Measurements from ENCODE around the gene KLHL10.

The KLHL10 gene

DNA sequence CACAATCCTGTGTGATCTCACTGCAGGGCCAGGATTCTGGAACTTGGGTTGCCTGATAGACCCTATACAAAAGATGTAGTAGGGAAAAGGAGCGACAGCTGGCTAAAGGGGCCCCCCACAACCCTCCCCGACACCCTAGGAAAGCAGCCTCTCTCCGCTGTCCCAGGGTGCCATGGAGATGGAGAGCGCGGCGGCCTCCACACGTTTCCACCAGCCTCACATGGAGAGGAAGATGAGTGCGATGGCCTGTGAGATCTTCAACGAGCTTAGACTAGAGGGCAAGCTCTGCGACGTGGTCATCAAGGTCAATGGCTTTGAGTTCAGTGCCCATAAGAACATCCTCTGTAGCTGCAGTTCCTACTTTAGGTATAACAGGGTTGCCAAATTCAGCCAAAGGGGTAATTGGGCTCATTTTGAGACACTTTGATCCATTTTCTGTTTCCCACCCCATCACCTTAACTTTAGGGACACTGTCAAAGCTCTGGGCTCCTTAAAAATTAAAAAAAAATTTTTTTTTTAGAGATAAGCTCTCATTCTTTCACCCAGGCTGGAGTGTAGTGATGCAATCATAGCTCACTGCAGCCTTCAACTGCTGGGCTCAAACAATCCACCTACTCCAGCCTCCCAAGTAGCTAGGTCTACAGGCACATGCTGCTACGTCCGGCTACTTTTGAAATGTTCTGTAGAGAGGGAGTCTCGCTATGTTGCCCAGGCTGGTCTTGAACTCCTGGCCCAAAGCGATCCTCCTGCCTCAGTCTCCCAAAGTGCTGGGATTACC is at the start of gene KLHL10:
KLHL10 (plus strand) TSS at position 65 of the 778 bp plus-strand sequence; CDS start at position 173, 108 bp downstream.
- in situ Hi-C loops (cut with HindIII; ENCODE audit: low sequenced_read_pairs) = no loop called here

DNA sequence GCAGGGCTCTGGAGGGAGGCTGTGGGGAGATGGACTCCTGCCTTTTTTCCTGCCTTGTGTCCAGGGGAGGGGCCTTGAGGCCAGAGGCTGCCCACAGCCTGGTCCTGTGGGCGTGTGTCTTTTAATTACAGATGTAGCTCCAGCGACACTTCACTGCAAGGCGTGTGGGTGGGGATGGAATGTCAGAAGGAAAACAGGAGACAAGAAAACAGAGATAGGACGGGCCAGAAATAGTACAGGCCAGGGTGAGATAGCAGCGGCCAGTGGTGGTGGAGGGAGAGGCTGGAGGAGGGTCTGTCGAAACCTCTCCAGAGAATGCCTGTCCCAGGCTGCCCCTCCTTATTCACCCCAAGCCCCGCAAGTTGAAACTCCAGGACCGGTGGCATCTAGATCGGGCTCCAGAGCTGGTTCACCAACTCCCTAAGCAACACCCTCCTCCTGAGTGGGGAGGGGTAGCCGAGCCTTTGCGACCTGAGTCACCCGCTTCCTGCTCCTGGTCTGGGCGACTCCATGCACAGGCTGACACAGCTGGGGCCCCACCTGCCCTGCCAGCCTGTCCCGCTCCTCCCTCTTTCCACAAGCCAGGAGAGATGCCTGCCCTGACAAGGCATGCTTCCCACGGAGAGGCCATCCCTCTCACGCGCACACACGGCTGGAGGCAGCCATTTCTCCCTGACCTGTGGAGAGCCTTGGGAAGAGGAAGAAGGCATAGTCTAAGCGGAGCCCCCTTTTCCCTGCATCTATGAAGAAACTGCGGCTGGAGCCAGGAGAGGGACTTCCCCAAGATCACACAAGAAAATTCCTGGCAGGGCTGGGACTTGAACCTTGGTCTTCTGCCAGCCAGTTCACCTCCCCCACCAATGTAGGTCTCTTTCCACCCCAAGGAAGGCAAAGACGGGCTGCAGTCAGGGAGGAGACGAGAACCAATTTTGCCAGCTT is 44.5 kb upstream of the KLHL10 start:
- in situ Hi-C loops (cut with HindIII; ENCODE audit: low sequenced_read_pairs) = no loop called here

DNA sequence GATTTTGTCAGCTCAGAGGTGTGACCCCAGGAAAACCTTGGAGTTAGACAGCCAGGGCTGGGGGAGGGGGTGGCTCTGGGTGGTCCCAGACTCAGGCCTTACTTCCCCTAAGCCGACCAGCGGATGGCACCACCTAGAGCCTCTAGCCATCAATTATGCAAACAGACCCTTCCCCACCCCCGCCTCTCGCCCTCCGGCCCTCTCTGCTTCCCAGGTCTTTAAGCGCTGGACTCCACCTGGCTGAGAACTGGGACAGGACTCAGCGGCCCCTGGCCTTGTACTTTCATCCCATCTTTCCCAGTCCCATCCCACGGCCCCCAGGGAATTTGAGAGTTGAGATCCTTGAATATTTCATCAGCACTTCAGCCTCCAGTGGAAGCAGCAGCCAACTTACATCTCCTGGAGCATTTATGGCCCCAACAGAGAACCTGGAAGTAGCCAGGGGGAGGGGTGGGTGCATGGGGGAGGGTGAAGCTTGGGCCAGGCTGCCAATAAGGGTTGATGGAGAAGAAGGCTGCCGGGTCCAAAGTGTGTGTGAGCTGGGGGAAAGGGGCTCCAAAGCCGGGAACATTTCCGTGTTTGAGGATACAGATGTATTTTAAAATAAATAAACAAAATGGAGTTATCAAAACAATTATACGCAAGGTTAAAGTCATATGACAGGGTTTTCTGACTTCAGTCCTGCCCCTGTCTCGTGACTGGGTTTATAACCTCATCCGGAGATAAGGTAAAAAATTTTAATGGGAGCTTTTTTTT is 43.7 kb upstream of the KLHL10 start:
- in situ Hi-C loops (cut with HindIII; ENCODE audit: low sequenced_read_pairs) = no loop called here

DNA sequence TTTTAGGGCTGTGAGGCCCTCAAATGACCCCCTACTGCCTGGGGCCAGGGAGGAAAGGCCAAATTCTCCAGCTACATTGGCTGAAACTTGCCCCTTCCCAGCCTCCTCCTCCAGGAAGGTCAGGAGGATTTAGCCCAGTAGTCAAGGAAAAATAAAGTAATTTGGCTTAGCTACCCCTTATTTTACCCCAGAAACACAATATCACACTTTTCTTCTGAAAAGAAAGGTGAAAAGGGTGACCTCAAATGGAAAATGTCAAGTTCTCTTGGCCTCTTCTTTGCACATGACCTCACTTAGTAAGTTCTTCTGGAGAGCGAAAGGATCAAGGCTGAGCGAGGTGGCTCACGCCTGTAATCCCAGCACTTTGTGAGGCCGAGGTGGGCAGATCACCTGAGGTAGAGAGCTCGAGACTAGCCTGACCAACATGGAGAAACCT is 43.1 kb upstream of the KLHL10 start:
- in situ Hi-C loops (cut with HindIII; ENCODE audit: low sequenced_read_pairs) = no loop called here

DNA sequence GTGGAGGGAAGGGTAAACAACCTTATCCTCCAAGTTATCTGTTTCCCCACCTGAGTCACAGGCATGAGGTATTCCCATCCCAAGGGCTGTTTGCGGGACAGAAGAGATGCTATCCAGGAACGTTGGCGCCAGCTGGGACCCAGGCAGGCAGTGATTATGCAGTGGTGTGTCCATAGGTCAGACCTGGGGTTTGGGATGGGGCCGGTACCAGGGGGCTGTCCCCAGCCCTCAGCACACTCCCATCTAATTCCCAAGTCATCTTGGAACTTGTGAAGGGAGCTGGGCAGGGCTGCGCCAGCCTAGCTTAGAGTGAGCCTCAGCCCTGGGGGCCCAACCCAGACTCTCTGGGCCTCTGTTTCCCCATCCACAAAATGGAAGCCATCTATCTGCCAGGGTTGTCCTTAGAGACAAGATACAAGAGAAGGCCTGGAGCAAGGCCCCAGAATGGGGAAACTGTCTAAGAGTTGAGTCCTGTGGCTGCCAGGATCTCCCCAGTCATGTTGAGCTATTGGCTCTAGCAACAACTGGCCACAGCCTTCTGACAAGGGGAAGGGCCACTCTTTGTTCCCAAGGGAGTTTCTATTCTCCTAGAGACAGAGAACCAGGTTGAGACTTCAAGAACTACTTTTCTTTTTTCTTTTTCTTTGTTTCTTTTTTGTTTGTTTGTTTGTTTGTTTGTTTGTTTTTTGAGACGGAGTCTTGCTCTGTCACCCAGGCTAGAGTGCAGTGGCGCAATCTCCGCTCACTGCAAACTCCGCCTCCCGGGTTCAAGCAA is 41.3 kb upstream of the KLHL10 start:
- in situ Hi-C loops (cut with HindIII; ENCODE audit: low sequenced_read_pairs) = no loop called here

DNA sequence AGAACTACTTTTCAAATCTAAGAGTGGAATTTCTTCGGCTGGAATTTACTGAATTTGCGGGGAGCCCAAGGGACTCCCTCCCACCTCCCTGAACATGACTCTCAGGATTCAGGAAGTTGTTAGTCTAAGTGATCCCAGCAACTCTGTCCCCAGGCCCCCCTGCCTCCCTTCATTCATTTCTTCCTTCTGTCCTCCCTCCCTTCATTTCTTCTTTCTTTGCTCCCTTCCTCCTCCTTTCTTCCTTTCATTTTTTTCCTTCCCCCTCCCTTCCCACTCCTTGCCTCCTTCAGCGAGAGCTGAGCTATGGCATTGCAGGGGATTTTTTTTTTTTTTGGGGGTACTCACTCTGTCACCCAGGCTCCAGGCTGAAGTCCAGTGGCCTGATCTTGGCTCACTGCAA is 40.2 kb upstream of the KLHL10 start:
- in situ Hi-C loops (cut with HindIII; ENCODE audit: low sequenced_read_pairs) = no loop called here

DNA sequence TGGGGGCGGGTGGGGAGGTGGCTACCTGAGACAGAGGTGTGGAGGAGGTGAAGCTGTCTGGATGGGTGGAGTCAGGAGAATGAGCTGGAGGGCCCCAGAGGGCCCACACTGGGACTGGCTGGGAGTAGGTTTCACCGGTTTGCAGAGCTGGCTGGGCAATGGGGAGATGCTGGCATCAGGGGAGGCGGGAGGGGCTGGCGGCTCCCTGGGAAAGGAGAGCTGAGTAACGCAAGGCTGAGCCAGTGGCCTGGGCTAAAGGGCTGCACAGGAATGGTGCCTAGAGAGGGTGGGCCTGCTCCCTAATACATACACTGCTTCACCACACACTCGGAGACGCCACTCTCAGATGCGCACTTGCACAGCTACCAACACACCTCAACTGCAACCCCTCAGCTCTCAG is 38.3 kb upstream of the KLHL10 start:
- in situ Hi-C loops (cut with HindIII; ENCODE audit: low sequenced_read_pairs) = no loop called here

DNA sequence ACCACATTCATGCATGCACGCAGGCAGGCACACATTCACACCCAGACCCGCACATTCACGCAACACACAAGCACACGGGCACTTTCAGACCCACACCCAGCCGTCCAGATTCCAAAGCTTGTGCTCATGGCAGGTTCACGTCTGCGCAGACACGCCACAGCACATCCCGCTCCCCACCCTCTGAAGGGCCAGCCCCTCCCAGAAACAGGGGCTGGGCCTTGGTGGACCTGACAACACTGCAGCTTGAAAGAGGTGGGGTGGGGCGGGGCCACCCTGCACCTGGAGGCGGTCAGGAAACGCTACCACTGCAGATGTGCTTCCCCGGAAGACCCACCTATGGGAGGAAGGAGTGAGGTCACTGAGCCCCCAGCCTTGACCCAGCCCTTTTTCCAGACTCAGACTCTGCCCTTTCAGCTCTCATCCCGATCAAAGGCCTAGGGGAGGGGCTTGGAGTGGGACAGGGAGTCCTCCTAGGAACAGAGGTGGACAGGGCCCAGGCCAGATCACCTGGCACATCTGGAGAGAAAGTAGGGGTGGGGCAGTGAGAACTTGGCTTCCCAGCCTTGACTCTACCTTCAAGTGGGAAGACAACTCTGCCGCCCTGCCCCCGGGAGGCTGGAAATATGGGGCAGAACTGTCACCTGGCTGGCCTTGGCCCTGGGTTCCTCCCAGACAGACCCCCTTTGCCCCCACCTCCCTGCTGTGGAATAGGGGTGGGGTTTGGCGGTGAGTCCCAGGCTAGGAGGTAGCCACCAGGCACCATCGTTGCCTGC is 36.8 kb upstream of the KLHL10 start:
- in situ Hi-C loops (cut with HindIII; ENCODE audit: low sequenced_read_pairs) = loop anchor here (10.0 kb wide), 1 partner anchor 76 kb away; no protein-coding TSS in a partner anchor

DNA sequence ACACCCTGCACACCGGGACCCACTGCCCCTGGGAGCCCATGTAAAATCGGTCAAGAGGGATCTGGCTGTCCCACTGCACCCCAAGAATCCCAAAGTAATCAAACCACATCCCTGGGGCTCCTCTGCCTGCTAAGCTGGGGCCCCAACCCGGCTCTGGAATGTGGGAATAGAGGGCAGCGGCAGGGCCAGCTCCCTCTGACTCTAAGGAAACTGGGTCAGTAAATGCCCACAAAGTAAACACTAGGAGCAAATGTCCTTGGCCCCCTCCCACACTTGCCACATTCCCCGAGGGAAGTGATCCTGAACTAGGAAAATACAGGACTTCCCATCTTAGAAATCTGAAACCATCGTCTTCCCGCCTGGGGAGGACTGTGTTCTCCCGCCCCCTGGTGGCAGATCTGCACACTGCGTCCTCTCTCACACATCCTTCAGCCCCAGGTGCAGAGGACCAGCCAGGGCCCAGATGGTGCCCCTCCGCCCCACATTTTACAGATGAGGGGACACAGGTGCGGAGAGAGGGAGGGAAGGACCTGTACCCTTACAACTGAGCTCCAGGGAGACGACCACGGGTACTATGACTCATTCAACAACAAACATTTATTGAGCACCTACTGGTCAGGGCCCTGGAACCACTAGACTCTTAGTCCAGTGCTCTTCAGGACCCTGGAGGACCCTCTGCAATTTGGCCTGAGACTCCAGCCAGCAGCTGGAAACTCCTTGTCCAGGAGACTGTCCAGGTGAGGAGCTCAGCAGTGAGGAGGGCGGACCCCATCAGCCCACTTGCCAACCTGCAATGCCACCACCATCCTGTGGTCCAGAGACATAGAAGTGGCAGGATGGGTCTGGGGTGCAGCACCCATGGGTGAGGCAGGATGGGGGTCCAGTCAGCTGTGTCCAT is 36.0 kb upstream of the KLHL10 start:
- in situ Hi-C loops (cut with HindIII; ENCODE audit: low sequenced_read_pairs) = loop anchor here (10.0 kb wide), 1 partner anchor 77 kb away; no protein-coding TSS in a partner anchor

DNA sequence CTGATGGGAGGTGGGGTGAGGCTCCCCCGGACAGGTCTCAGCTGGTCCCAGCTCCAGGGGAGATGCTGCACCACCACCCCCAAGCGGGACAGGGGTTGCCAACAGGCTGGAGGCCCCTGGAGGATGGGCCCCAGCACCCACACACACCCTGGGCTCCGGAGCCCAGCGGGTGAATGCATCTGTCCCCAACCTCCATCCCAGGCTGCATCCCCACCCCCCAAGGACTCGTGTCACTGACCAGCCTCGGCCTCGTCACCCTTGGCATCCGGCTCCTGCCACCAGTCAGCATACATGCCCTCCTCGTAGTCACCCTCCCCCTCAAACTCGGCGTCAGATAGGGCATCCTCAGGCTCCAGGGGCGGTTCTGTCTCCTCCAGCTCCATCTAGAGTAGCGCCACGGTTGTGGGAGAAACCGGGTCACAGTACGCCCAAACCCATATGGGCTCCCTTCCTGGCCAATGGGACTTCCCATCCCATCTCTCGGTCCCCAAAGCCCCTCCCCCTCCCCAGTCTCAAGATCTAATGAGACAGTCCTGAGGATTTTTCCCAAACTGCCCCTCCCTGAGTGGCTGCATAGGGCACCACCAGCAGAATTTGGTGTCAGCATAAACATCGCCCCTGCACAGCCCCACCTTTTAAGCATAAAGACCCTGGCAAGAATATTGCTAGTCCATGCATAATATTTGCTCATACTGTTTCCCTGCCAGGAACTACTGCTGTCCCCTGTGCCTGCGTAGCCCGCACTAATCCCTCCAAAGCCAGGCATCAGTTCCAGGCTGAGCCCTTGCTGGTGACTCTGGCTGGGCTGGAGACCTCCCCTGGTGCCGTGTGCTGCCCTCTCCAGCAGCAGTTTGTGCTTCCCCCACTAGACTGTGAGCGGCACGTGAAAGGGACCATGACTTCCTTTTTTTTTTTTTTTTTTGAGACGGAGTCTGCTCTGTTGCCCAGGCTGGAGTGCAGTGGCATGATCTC is 34.3 kb upstream of the KLHL10 start:
- in situ Hi-C loops (cut with HindIII; ENCODE audit: low sequenced_read_pairs) = loop anchor here (10.0 kb wide), 1 partner anchor 79 kb away; no protein-coding TSS in a partner anchor

DNA sequence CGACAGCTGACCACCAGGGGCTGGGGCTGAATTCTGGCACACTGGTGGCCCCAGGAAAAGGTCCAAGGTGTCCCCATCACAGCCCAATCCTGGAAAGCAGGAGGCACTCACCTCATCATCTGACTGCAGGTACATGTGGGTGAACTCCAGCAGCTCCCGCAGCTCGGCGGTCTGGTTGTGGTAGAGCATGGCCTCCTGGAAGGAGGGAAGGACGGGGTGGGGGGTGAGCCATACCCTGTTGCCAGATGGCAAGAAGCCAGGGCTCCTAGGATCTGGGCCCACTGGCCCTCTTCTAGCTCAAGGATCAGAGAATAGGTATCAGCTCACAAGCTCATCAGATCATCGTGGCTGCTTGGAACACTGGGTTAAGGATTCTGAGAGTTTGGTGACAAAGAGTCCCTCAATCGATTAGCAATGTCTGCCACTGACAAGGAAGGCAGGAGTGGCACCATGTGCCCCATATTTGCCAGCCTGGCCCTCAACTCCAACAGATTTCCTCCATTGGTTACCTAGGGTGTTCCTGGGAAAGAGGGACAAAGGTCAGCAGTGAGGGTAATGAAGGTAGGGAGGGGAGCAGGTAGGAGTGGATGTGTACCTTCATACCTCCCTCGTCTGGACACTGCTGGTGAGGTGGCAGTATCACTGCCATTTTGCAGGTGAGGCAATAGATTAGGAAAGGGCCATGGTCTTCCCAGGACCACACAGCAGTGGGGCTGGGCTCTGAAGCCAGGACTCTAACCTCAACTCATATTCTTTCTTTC is 30.8 kb upstream of the KLHL10 start:
- in situ Hi-C loops (cut with HindIII; ENCODE audit: low sequenced_read_pairs) = loop anchor here (10.0 kb wide), 1 partner anchor 82 kb away; no protein-coding TSS in a partner anchor

DNA sequence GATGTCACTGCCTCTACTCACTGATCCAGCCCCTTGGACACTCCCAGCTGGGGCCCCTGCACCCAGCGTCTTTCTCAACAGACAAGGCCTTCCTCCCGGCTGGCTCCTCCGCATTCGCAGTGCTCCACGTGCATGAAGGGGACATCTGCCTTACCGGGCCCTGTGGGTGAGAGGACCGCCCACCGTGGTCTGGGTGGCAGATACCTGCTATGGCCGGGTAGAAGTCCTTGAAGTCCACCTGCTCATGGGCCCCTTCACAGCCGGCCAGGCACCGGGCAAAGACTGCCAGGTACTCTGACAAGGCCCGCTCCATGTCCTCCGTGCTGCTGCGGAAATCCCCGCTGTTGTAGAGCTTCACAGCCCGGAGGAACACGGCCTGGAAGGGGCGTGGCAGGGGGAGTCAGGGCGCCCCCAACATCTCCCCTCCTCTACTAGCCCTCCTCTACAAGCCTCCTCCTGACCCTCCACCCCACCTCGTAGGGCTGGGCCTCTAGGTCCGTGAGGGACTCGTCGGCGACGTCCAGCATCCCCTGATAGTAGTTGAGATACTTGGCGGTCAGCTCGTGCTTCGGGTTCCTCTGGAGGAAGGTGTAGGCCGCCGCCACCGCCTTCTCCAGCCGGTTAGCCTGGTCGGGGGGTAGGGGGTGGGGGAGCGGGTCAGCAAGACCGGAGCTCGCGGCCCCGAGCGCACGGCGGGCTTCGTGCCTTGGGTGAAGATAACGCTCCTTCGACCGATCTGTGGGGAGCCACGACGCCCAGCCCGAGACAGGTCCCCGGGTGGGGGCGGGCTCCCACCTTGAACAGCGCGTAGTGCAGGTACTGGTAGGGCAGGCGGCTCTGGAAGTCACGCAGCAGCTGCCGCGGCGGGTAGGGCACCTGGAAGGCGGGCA is 26.7 kb upstream of the KLHL10 start:
- in situ Hi-C loops (cut with HindIII; ENCODE audit: low sequenced_read_pairs) = no loop called here

DNA sequence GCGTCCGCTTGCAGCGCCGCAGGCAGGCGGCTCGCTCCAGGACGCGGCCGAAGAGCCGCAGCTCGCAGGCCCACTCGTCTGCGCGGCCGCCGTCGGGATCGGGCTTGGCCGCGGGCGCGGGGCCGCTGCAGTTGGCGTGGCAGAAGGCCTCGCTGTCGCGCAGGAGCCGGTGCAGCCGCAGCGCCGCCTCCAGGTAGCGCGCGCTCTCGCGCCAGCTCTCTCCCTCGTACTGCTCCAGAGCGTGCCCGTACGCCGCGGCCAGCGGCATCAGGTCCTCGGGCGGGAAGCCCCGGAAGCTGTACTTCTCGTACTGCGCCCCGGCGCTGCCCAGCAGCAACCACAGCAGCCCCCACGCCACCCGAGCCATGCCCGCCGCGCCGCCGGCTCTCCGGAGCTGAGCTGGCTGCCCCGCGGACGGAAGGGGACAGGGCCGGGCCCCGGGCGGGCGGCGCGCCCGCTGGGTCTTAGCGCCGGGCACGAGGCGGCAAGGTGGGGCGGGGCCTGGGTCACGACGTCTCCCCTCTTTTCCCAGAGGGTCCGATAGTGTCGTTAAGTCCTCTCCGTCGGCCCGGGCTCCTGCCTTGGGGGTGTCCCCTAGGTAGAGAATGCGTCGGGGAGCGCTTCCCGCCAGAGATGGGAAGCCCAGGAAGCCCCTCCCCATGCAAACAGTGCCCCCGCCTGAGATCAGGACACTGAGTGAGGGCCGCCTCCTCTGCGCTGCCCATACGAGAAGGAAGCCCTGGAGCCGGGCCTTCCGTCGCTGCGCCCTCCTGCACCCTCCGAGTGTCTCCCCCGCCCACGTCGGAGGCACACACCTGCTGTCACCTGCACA is 25.9 kb upstream of the KLHL10 start, which contains the start of gene P3H4:
P3H4 (minus strand) TSS at position 401 of the 832 bp plus-strand sequence; CDS start at position 367, 34 bp downstream.
- in situ Hi-C loops (cut with HindIII; ENCODE audit: low sequenced_read_pairs) = no loop called here

DNA sequence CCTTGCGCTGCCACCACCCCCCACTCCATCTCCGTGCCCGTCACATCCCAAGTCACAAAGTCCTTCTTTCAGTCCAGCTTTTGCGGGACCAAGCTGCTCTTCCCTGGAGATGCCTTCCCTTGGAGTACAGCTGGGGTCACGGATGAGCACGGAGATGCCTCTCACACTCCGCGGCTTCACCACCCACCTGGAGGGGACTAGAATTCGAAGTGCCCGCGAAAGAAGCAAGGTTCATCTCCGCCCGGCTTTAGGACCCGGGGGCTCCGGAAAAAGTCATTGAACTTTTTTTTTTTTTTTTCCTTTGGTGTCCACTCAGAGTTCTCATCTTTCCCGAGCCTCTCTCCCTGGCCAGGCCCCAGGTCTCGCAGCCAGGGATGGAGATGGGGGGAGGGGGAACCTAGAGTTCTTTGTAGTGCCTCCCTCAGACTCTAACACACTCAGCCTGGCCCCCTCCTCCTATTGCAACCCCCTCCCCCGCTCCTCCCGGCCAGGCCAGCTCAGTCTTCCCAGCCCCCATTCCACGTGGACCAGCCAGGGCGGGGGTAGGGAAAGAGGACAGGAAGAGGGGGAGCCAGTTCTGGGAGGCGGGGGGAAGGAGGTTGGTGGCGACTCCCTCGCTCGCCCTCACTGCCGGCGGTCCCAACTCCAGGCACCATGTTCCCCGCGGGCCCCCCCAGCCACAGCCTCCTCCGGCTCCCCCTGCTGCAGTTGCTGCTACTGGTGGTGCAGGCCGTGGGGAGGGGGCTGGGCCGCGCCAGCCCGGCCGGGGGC is 25.1 kb upstream of the KLHL10 start, which contains the start of gene FKBP10:
FKBP10 (plus strand) TSS at position 624 of the 771 bp plus-strand sequence; CDS start at position 655, 31 bp downstream.
- in situ Hi-C loops (cut with HindIII; ENCODE audit: low sequenced_read_pairs) = no loop called here
